Activated CD4-positive, alpha-beta memory T cell treated with anti-CD3 and anti-CD28 coated beads, Interleukin-2, amount 10 ng/mL, durations not matched to agents 7 days and 5 days (primary cell): ENCODE data around the gene ELAC2. TPM values are rescaled to one million over a fixed set of nuclear protein-coding genes. Genes with fewer than 3 reads are reported as not detected.

Experiments
- CTCF ChIA-PET: fragments of 350-600 bp; sonication (Branson Sonifier 250); formaldehyde crosslinking; loops from one replicate; lab custom pipeline; 2021; ENCODE audit warnings: antibody characterized with exemption, inconsistent platforms; lab: Charles Lee
- POLR2A ChIA-PET: fragments of 350-600 bp; sonication (Branson Sonifier 250); formaldehyde crosslinking; loops from one replicate; lab custom pipeline; 2021; ENCODE audit warnings: antibody characterized with exemption; lab: Charles Lee
- DNase-seq: peaks from one replicate; pipeline ENCODE4 v3.0.0-alpha.2; 2020
- H3K27ac Mint-ChIP-seq: one replicate; pipeline ENCODE4 v1.8.0; 2021; ENCODE audit warnings: mild to moderate bottlenecking, mixed read lengths
- H3K27me3 Mint-ChIP-seq: one replicate; pipeline ENCODE4 v1.8.0; 2021; ENCODE audit warnings: mixed read lengths
- H3K36me3 Mint-ChIP-seq: one replicate; pipeline ENCODE4 v1.8.0; 2021; ENCODE audit warnings: low read depth, mixed read lengths
- H3K4me1 Mint-ChIP-seq: one replicate; pipeline ENCODE4 v1.8.0; 2021; ENCODE audit warnings: mixed read lengths
- H3K4me3 Mint-ChIP-seq: one replicate; pipeline ENCODE4 v1.8.0; 2021; ENCODE audit warnings: mild to moderate bottlenecking, mixed read lengths
- H3K9me3 Mint-ChIP-seq: one replicate; pipeline ENCODE4 v1.8.0; 2021; ENCODE audit warnings: mixed read lengths
- total RNA-seq, 2 experiments: library from RNA; stranded (reverse); gene quantifications; one replicate each; pipeline ENCODE4 v1.2.3, GENCODE V29; 2021

The ELAC2 gene, protein sequence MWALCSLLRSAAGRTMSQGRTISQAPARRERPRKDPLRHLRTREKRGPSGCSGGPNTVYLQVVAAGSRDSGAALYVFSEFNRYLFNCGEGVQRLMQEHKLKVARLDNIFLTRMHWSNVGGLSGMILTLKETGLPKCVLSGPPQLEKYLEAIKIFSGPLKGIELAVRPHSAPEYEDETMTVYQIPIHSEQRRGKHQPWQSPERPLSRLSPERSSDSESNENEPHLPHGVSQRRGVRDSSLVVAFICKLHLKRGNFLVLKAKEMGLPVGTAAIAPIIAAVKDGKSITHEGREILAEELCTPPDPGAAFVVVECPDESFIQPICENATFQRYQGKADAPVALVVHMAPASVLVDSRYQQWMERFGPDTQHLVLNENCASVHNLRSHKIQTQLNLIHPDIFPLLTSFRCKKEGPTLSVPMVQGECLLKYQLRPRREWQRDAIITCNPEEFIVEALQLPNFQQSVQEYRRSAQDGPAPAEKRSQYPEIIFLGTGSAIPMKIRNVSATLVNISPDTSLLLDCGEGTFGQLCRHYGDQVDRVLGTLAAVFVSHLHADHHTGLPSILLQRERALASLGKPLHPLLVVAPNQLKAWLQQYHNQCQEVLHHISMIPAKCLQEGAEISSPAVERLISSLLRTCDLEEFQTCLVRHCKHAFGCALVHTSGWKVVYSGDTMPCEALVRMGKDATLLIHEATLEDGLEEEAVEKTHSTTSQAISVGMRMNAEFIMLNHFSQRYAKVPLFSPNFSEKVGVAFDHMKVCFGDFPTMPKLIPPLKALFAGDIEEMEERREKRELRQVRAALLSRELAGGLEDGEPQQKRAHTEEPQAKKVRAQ
- 10 to 100 TPM; 50.8 to 54.0 TPM for total RNA-seq

DNA sequence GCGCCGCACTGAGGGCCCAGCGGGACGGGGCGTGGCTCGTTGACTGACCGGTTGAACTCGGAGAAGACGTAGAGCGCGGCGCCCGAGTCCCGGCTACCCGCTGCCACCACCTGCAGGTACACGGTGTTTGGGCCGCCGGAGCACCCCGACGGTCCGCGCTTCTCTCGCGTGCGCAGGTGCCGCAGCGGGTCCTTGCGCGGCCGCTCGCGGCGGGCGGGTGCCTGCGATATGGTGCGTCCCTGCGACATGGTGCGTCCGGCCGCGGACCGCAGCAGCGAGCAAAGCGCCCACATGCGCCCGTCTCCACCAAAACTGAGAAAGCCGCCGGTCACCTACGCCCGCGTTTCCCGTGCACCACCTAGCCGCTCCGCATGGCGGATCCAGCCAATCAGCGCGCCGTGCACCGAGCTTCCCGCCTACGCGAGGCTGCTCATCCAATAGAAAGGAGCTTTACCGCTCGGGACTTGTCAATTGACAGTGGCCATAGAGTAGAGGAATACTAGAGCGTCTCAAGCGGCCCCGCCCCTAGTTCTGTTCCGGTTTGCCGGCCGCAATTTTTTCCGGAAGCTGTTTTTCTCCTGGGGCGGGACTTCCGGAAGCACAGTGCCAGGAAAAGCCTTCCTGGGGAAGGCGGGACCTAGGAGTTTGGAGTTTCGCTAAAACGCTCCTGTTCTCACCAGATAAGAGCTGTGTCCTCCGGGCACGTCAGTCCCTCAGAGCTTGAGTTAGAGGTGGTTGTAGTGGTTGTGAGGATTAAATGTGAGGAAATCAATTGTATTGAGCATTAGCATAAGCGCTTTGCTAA lies at the start of gene ELAC2:
ELAC2 (minus strand) TSS at position 373 of the 805 bp plus-strand sequence; CDS start at position 293, 80 bp downstream.
- ChIA-PET POLR2A (interaction anchor here (0.8 to 3.4 kb wide), 12 partner anchors 10 to 1285 kb away, joined by 3 to 47 read pairs (median 4); partner anchors contain the start of genes HS3ST3B1, MAP2K4 and ZNF18), CTCF (interaction anchor here (1.0 to 10.5 kb wide), 9 partner anchors 9 to 1283 kb away, joined by 3 to 189 read pairs (median 5); partner anchors contain the start of genes HS3ST3B1 and ZNF18)
- Mint-ChIP-seq H3K36me3 (peaks cover 39% of the 10 kb centered on the region), H3K4me1 (peaks cover 32% of the 10 kb centered on the region), H3K27me3 (no peaks in the 10 kb centered on the region), H3K9me3 (no peaks in the 10 kb centered on the region), H3K27ac (peak within 1 kb of the TSS; percentile 89), H3K4me3 (peak within 1 kb of the TSS; percentile 96)
- DNase-seq, result peak; percentile 96

DNA sequence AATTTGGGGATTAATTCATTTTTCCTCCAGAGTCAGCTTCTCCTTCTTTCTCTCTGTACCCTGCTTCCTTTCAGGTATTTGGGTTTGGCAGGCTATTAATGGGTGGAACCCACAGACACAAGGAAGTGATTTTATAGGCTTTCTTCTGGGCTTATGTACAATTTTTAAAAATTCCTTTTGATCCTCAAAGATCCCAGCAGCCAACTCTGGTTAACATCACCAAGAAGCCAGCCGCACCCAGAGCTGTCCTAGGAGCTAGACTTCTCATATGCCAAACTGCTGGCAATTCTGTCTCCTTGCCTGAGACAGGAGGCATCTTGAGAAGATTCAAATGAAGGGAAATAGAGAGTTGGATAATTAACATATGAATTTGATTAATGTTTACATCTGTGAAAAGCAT lies 47.2 kb upstream of the ELAC2 start:
- Mint-ChIP-seq H3K4me1 (no peaks in the 10 kb centered on the region), H3K36me3 (no peaks in the 10 kb centered on the region), H3K27me3 (no peaks in the 10 kb centered on the region)

DNA sequence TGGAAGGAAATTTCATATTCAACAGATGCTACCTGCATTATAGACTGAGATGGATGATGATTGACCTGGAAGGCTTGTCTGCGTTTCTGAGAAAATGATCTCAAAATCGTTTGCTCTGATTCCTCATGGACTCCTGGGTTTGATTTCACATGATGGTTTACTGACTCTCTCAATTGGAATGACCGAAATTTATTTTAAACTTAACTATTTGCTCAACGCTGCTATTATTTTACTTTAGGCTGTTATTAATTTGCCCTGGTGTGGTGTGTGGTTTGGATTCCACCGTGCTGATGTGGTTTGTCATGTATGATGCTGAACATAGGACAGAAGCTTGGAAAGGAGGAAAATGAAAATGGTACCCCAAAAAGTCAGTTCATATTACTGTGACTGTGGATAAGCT lies 37.3 kb upstream of the ELAC2 start:
- Mint-ChIP-seq H3K36me3 (no peaks in the 10 kb centered on the region), H3K27ac (no peak overlapping the region), H3K27me3 (no peaks in the 10 kb centered on the region), H3K4me3 (no peak overlapping the region), H3K9me3 (peaks cover 2% of the 10 kb centered on the region), H3K4me1 (no peaks in the 10 kb centered on the region)
- ChIA-PET POLR2A (no interaction called here), CTCF (no interaction called here)
- no peak for DNase-seq

More for the DNA sequence above, 47.2 kb upstream of the ELAC2 start:
- H3K9me3 Mint-ChIP-seq, result no peaks in the 10 kb centered on the region
- ChIA-PET POLR2A (no interaction called here), CTCF (no interaction called here)
- no peak for DNase-seq
- no peak overlapping the region for H3K27ac Mint-ChIP-seq
- H3K4me3 Mint-ChIP-seq, result no peak overlapping the region

GRCh38 chr17:13054666-13055065 lies 36.8 kb upstream of the ELAC2 start:
- H3K27me3 Mint-ChIP-seq, result no peaks in the 10 kb centered on the region
- CTCF ChIA-PET, result no interaction called here
- H3K36me3 Mint-ChIP-seq, result no peaks in the 10 kb centered on the region
- H3K4me1 Mint-ChIP-seq, result no peaks in the 10 kb centered on the region
- no peak for DNase-seq
- peaks cover 2% of the 10 kb centered on the region for H3K9me3 Mint-ChIP-seq
- no peak overlapping the region for H3K27ac Mint-ChIP-seq
- H3K4me3 Mint-ChIP-seq, result no peak overlapping the region
- POLR2A ChIA-PET, result no interaction called here

GRCh38 chr17:13051915-13052314 lies 34.1 kb upstream of the ELAC2 start:
- Mint-ChIP-seq H3K9me3 (peaks cover 2% of the 10 kb centered on the region), H3K27me3 (no peaks in the 10 kb centered on the region), H3K27ac (no peak overlapping the region), H3K36me3 (no peaks in the 10 kb centered on the region), H3K4me1 (no peaks in the 10 kb centered on the region), H3K4me3 (no peak overlapping the region)
- CTCF ChIA-PET, result no interaction called here
- no peak for DNase-seq
- POLR2A ChIA-PET, result no interaction called here

DNA sequence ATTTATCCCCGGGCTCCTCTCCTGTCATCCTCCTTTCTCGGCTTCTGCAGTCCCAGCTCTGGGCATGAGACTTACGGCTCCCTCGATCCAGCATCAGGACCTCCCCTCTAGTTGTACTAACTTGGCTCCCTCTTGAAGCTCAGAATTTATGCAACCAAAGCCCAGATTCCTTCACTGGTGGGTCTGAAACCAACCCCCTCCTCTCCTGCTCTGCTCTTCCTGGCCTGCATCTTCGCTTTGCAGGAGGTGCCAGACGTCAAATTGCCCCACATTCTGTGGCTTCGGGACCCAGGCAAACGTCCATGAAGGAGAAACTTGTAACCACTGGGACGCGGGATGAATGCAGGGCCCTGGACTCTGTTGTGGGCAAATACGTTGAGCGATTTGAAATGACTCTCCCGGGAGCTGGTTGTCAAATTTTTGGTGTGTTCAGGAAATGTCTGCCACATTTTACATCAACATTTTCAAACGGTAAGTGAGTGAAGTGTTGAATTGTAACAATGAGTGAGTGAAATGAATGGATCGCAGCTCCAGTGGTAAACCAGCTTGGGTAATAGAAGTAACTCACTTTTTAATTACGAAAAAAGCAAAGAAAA lies 29.3 kb upstream of the ELAC2 start:
- Mint-ChIP-seq H3K27me3 (no peaks in the 10 kb centered on the region), H3K4me3 (no peak overlapping the region), H3K36me3 (no peaks in the 10 kb centered on the region), H3K9me3 (no peaks in the 10 kb centered on the region), H3K4me1 (no peaks in the 10 kb centered on the region), H3K27ac (no peak overlapping the region)
- ChIA-PET CTCF (no interaction called here), POLR2A (no interaction called here)
- no peak for DNase-seq

GRCh38 chr17:13046361-13046760 lies 28.5 kb upstream of the ELAC2 start:
- H3K4me3 Mint-ChIP-seq, result no peak overlapping the region
- no peaks in the 10 kb centered on the region for H3K4me1 Mint-ChIP-seq
- ChIA-PET CTCF (no interaction called here), POLR2A (no interaction called here)
- H3K9me3 Mint-ChIP-seq, result no peaks in the 10 kb centered on the region
- no peaks in the 10 kb centered on the region for H3K36me3 Mint-ChIP-seq
- DNase-seq, result no peak
- no peak overlapping the region for H3K27ac Mint-ChIP-seq
- peaks cover 2% of the 10 kb centered on the region for H3K27me3 Mint-ChIP-seq

DNA sequence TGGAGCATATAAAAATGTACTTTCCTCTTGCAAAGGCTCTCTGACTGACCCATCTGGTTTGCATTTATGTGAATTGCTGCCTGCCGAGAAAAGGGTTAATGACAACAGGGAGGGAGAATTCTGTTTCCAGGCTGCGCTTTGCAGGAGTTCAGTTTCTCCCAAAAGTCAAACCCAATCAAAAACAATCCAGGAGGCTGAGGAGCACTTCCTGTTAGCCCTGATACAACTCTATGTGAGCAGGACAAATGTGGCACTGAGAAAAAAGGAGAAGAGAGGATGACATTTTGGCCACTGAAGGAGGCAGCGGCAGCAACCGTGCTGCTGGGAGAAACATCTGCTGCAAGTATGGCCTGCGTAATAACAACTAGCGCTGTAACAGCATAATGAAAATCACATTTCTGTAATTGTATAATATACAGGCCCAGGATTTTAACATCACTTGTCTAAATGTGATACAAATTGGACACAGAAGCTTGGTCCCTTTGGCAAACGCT lies 26.8 kb upstream of the ELAC2 start:
- ChIA-PET CTCF (no interaction called here), POLR2A (no interaction called here)
- H3K36me3 Mint-ChIP-seq, result no peaks in the 10 kb centered on the region
- no peak for DNase-seq
- H3K4me1 Mint-ChIP-seq, result no peaks in the 10 kb centered on the region
- H3K9me3 Mint-ChIP-seq, result no peaks in the 10 kb centered on the region
- peaks cover 2% of the 10 kb centered on the region for H3K27me3 Mint-ChIP-seq
- H3K27ac Mint-ChIP-seq, result no peak overlapping the region
- H3K4me3 Mint-ChIP-seq, result no peak overlapping the region

DNA sequence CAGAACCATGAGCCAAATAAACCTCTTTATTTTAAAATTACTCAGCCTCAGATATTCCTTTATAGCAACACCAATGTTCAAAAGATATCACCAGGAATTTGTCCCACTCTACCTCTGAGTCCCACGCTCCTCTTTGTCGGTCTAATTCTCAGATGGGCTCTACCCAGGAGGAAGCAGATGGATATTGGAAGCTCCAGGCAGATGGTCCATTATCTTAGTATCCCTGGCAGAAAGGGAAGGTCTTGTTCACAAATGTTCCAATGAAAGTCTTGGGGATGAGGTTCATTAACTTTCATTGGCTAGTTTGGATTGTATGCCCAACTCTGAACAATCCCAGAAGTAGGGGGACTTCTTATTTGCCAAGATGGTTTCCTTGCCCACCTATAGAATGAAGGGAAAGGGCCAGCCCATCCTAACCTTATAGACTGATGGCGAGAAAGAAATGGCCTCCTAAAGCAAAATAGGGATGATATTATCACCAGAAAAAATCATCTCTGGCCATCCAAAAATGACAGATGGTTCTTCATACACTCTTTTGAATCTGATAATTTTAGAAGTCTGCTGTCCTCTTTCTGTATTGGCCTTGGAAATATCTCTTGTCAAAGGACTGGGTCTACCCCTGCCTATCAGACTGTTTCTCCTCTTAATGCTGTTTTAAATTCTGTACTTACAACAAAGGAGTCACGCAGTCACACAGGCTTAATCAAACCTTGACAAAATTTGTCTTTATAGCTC lies 21.3 kb upstream of the ELAC2 start:
- peaks cover 5% of the 10 kb centered on the region for H3K9me3 Mint-ChIP-seq
- H3K36me3 Mint-ChIP-seq, result no peaks in the 10 kb centered on the region
- POLR2A ChIA-PET, result no interaction called here
- peaks cover 4% of the 10 kb centered on the region for H3K27me3 Mint-ChIP-seq
- CTCF ChIA-PET, result interaction anchor here (4.1 kb wide), 1 partner anchor 8 kb away, joined by 19 read pairs; no protein-coding TSS in a partner anchor
- no peak overlapping the region for H3K4me3 Mint-ChIP-seq
- no peak overlapping the region for H3K27ac Mint-ChIP-seq
- H3K4me1 Mint-ChIP-seq, result no peaks in the 10 kb centered on the region
- DNase-seq, result no peak

DNA sequence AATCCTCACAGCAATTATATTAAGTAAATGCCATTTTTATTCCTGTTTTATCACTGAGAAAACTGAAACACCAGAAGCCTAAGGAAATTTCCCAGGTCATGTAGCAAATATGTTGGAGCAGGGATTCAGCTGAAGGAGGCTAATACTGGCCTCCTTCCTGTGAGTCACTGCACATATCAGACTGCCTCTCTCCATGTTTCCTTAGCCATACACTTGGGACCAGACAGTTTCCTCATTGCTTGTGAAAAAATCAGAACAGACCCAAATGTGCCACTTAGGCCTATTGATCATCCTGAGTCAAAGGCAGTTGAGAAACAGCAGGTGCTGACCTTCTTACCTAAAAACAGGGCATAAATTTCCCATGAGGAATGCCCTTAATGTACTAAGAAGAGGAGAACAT lies 18.9 kb upstream of the ELAC2 start:
- peaks cover 3% of the 10 kb centered on the region for H3K27me3 Mint-ChIP-seq
- ChIA-PET CTCF (interaction anchor here (1.3 kb wide), 1 partner anchor 18 kb away, joined by 4 read pairs; the partner anchor contains the start of gene ELAC2), POLR2A (no interaction called here)
- H3K9me3 Mint-ChIP-seq, result peaks cover 5% of the 10 kb centered on the region
- H3K27ac Mint-ChIP-seq, result no peak overlapping the region
- H3K4me1 Mint-ChIP-seq, result peaks cover 1% of the 10 kb centered on the region
- H3K4me3 Mint-ChIP-seq, result no peak overlapping the region
- no peaks in the 10 kb centered on the region for H3K36me3 Mint-ChIP-seq
- no peak for DNase-seq

GRCh38 chr17:13035420-13035819 lies 17.6 kb upstream of the ELAC2 start:
- Mint-ChIP-seq H3K4me1 (peaks cover 3% of the 10 kb centered on the region), H3K9me3 (peaks cover 5% of the 10 kb centered on the region)

More at GRCh38 chr17:13035420-13035819, 17.6 kb upstream of the ELAC2 start:
- H3K27ac Mint-ChIP-seq, result no peak overlapping the region
- no peak overlapping the region for H3K4me3 Mint-ChIP-seq
- no peak for DNase-seq
- CTCF ChIA-PET, result no interaction called here
- H3K36me3 Mint-ChIP-seq, result no peaks in the 10 kb centered on the region
- POLR2A ChIA-PET, result no interaction called here
- peaks cover 2% of the 10 kb centered on the region for H3K27me3 Mint-ChIP-seq
